PFSK-1 (cell line): ENCODE data around the gene TBC1D7.

Source experiments
- FOXP2 ChIP-seq: optimal IDR thresholded peaks from 2 replicates; pipeline ENCODE3; 2011; ENCODE audit warnings: borderline replicate concordance, control low read depth, inconsistent platforms; ENCODE audit not compliant: insufficient read depth; ENCODE audit errors: extremely low read length, extremely low read depth
- POLR2AphosphoS5 ChIP-seq: IDR thresholded peaks from 2 replicates; pipeline ENCODE4 v1.6.1; 2012; ENCODE audit warnings: low read depth, mild to moderate bottlenecking, control low read depth, low read length, moderate library complexity
- SIN3A ChIP-seq: IDR thresholded peaks from 2 replicates; pipeline ENCODE4 v1.6.1; 2012; ENCODE audit warnings: mild to moderate bottlenecking, low read length, moderate library complexity, borderline replicate concordance; ENCODE audit not compliant: insufficient read depth
- TAF1 ChIP-seq: IDR thresholded peaks from 2 replicates; pipeline ENCODE4 v1.6.1; 2012; ENCODE audit warnings: low read length, control low read depth, borderline replicate concordance; ENCODE audit not compliant: insufficient read depth
- TF ChIP-seq, protein P1 (sequence below), 2 experiments: IDR thresholded peaks; 2 replicates each; pipeline versions ENCODE4 v1.6.1 to v1.8.0; 2011 to 2012; ENCODE audit warnings: low read depth in 2 of 2, low read length in 2 of 2, control low read depth in 1 of 2, inconsistent platforms in 1 of 2, mild to moderate bottlenecking in 1 of 2, moderate library complexity in 1 of 2; ENCODE audit not compliant: insufficient read depth in 1 of 2

DNA sequence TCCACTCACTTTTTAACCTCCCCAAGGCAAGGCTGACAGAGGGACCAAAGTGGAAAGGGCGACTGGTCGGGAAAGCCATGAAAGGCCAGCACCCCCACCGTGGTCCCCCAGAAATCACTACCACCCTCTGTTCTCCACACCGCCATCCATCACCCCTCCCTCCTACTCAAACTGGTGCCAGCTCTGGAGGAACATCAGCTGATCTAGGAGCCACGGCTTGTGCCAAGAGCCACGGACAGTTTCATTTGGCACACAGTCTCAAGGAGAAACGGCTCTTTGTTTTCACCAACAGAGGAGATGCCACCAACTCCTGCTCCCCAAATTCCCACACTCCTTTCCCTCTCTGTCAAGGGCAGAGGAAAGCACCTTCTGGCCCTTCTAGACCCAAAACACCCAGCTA lies 26.0 kb downstream of the TBC1D7 start:
- no peak for TF ChIP-seq POLR2AphosphoS5
- TF ChIP-seq, protein P1, sequence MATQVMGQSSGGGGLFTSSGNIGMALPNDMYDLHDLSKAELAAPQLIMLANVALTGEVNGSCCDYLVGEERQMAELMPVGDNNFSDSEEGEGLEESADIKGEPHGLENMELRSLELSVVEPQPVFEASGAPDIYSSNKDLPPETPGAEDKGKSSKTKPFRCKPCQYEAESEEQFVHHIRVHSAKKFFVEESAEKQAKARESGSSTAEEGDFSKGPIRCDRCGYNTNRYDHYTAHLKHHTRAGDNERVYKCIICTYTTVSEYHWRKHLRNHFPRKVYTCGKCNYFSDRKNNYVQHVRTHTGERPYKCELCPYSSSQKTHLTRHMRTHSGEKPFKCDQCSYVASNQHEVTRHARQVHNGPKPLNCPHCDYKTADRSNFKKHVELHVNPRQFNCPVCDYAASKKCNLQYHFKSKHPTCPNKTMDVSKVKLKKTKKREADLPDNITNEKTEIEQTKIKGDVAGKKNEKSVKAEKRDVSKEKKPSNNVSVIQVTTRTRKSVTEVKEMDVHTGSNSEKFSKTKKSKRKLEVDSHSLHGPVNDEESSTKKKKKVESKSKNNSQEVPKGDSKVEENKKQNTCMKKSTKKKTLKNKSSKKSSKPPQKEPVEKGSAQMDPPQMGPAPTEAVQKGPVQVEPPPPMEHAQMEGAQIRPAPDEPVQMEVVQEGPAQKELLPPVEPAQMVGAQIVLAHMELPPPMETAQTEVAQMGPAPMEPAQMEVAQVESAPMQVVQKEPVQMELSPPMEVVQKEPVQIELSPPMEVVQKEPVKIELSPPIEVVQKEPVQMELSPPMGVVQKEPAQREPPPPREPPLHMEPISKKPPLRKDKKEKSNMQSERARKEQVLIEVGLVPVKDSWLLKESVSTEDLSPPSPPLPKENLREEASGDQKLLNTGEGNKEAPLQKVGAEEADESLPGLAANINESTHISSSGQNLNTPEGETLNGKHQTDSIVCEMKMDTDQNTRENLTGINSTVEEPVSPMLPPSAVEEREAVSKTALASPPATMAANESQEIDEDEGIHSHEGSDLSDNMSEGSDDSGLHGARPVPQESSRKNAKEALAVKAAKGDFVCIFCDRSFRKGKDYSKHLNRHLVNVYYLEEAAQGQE (IDR thresholded peaks at IDR 0.05; ENCODE audit: insufficient read depth in 1 of 2, low read depth in 2 of 2, low read length in 2 of 2), result no peak
- TF ChIP-seq SIN3A, result no peak
- TF ChIP-seq FOXP2, result no peak
- no peak for TF ChIP-seq TAF1
